Lung (tissue), 12 donors: Measurements from ENCODE around the gene OTOA. TPM values are rescaled to one million over a fixed set of nuclear protein-coding genes. Genes with fewer than 3 reads are reported as not detected.
"Not testable (repeated sequence)": the region's sequence is repeated elsewhere in the genome, so short reads cannot be mapped to it uniquely, and the experiment has no call there.

Experiments used
- ATAC-seq: fragments of 200-7000 bp; cut with Tn5 transposase; one replicate; pipeline ENCODE4 v1.9.1; 2020; ENCODE audit warnings: moderate number of reproducible peaks; ENCODE audit not compliant: insufficient read depth, low FRiP score
- DNase-seq, 3 donors: peaks; one replicate each; pipeline ENCODE4 v3.0.0-alpha.2; 2013 to 2017
- H3K27ac ChIP-seq, 2 donors: one replicate each; pipeline ENCODE4 v1.5.1; 2013; ENCODE audit warnings: mild to moderate bottlenecking in 2 of 2, moderate library complexity in 2 of 2, control low read depth in 1 of 2, inconsistent platforms in 1 of 2, low read depth in 1 of 2, low read length in 1 of 2
- H3K27me3 ChIP-seq, 3 donors: one replicate each; pipeline ENCODE4 v1.5.1; 2013; ENCODE audit warnings: low read length in 2 of 3; ENCODE audit not compliant: control insufficient read depth in 3 of 3, insufficient read depth in 3 of 3
- H3K36me3 ChIP-seq, 4 donors: one replicate each; pipeline ENCODE4 v1.5.1; 2013; ENCODE audit warnings: low read length in 4 of 4, mild to moderate bottlenecking in 1 of 4, moderate library complexity in 1 of 4; ENCODE audit not compliant: control insufficient read depth in 4 of 4, insufficient read depth in 4 of 4
- H3K4me1 ChIP-seq, 5 donors: one replicate each; pipeline ENCODE4 v1.5.1; 2013; ENCODE audit warnings: low read length in 5 of 5, mild to moderate bottlenecking in 2 of 5, moderate library complexity in 1 of 5; ENCODE audit not compliant: control insufficient read depth in 5 of 5, insufficient read depth in 5 of 5
- H3K4me3 ChIP-seq: one replicate; pipeline ENCODE4 v1.5.1; 2013; ENCODE audit warnings: mild to moderate bottlenecking, control low read depth, moderate library complexity
- H3K9ac ChIP-seq, 2 donors: one replicate each; pipeline ENCODE4 v1.5.1; 2013; ENCODE audit warnings: low read length in 2 of 2, control low read depth in 1 of 2; ENCODE audit not compliant: insufficient read depth in 1 of 2
- H3K9me3 ChIP-seq, 4 donors: one replicate each; pipeline ENCODE4 v1.5.1; 2013; ENCODE audit warnings: low read length in 3 of 4, mild to moderate bottlenecking in 1 of 4, moderate library complexity in 1 of 4; ENCODE audit not compliant: control insufficient read depth in 4 of 4, insufficient read depth in 3 of 4
- CTCF ChIP-seq: IDR thresholded peaks from 2 replicates; pipeline ENCODE4 v1.5.1; 2012; ENCODE audit warnings: mild to moderate bottlenecking; ENCODE audit errors: control extremely low read depth, extremely low read depth
- WGBS, 2 donors: extraction: QIAGEN DNeasy Blood & Tissue Kit; methylation state at CpG; one replicate each; pipeline ENCODE4 v1.1.7; 2013; 5-methylcytosine and 5-hydroxymethylcytosine counted together
- polyA plus RNA-seq, 2 donors: library from polyadenylated mRNA; stranded (reverse); fragments of 200-250 nt; gene quantifications; one replicate each; pipeline ENCODE4 v1.2.1, GENCODE V29; 2013
- total RNA-seq, 2 donors: library from RNA; depleted of rRNA in 1 of 2; stranded (reverse); fragments of >200 nt in 1 of 2; gene quantifications; one replicate each; pipeline ENCODE4 v1.2.1, GENCODE V29; 2014 to 2021
- donor health status: control.
- donor health status: control.
- donor health status: Bipolar disorder and iron deficiency.
- donor health status: healthy.
- donor health status: DM: yes; HTN: yes; CAD: no.

OTOA gene
- total and polyA plus RNA-seq, 4 donors = 0.18 to 1.3 (median 0.59) TPM

DNA sequence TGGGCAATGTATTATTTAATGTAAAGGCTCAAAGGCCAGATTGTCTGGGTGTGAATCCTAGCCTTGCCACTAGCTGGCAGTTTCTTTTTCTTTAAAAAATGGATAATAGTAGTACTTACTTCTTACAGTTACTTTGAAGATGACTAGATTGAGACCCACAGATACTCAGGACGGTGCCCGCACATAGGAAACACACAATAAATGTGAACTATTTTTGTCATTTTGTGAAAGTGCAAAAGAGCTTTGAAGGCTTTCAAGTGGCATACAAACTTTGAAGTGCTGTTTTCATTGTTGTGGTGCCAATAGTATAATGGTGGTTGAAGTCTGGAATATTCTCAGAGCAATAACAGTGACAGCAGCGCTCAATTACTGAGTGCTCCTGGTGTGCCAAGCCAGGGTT, 63.6 kb downstream of the OTOA start:
- ATAC-seq (no peak), DNase-seq (no peak)
- 88 to 91% methylated on average over 3 of the region's 3 CpGs for WGBS, 2 donors
- no peaks in the 10 kb centered on the region for H3K36me3 ChIP-seq
- H3K27ac ChIP-seq = no peak overlapping the region
- no peak for TF ChIP-seq CTCF
- no peak overlapping the region for H3K4me3 ChIP-seq
- H3K9me3 ChIP-seq = peaks cover 0 to 2% (median 0%) of the 10 kb centered on the region in 4 donors
- H3K27me3 ChIP-seq = peaks cover 0 to 2% (median 0%) of the 10 kb centered on the region in 3 donors
- no peaks in the 10 kb centered on the region for H3K4me1 ChIP-seq
- H3K9ac ChIP-seq = no peak overlapping the region

GRCh38 chr16:21731233-21731632, 67.5 kb downstream of the OTOA start:
- H3K4me1 ChIP-seq, H3K36me3 ChIP-seq, H3K4me3 ChIP-seq, ATAC-seq, DNase-seq, H3K27ac ChIP-seq, H3K27me3 ChIP-seq, H3K9me3 ChIP-seq, H3K9ac ChIP-seq: not testable (repeated sequence)
- WGBS, 2 donors = 75 to 86% methylated on average over 4 of the region's 4 CpGs

GRCh38 chr16:21740637-21741036, 76.9 kb downstream of the OTOA start:
- H3K9ac ChIP-seq, ATAC-seq, H3K36me3 ChIP-seq, H3K27ac ChIP-seq, DNase-seq, H3K27me3 ChIP-seq, H3K9me3 ChIP-seq, H3K4me1 ChIP-seq, H3K4me3 ChIP-seq: not testable (repeated sequence)
- no CpG with 5 or more reads among the region's 7 CpGs for WGBS, 2 donors

DNA sequence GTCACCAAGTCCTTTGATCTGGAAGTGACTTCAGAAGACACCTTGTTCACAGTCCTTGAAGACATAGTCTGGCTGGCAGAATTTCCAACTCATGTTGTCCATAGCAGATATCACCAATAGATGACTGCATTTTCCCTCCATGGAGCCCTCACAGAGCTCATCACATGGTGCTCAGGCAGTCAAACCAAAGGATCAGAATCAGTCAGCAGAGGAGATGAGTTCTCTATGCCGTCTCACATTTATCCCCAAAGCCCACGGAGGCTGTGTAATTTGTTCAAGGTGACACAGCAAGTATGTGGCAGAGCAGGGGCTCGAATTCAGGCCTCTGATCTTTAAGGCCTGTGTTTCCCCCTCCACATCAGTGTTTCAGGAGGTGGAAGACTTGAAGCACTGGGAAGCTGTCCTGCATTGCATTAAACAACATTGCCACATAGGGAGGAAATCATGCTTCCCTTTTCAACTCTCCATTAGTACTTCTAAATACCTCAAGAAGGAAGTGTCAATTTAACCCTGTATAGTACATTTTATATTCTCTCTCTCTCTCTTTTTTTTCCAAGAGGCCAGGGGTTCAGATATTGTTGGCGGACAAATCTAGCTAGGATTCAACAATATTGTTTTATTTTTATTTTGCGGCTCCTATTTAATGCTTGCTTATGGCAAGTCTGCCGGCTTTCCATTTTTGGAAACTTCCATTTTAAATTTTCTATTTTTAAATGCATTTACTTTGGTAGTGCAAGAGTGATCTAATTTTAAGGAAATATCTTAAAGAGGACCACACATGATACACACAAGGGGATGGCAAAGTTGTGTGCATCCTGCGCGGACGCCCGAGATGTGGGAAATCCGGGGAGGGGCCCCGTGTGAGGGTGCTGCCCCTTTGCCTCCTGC, 92.7 kb downstream of the OTOA start:
- H3K4me1 ChIP-seq, H3K36me3 ChIP-seq, H3K27ac ChIP-seq, ATAC-seq, H3K9ac ChIP-seq, H3K27me3 ChIP-seq, H3K9me3 ChIP-seq, DNase-seq, H3K4me3 ChIP-seq: not testable (repeated sequence)
- WGBS, 2 donors = 19 to 41% methylated on average over 5 of the region's 12 CpGs

- not testable (repeated sequence) for H3K4me3 ChIP-seq, DNase-seq, H3K36me3 ChIP-seq, H3K27me3 ChIP-seq, H3K27ac ChIP-seq, H3K9me3 ChIP-seq, H3K9ac ChIP-seq, H3K4me1 ChIP-seq
- peak; percentile 97 for ATAC-seq
- 51 to 71% methylated on average over 3 of the region's 31 CpGs for WGBS, 2 donors
Measured at GRCh38 chr16:21757080-21757671, 93.4 kb downstream of the OTOA start.

GRCh38 chr16:21768280-21768679, 104.5 kb downstream of the OTOA start:
- not testable (repeated sequence) for DNase-seq, H3K4me3 ChIP-seq, H3K36me3 ChIP-seq, H3K9me3 ChIP-seq, H3K4me1 ChIP-seq, H3K27me3 ChIP-seq, H3K9ac ChIP-seq, H3K27ac ChIP-seq, ATAC-seq
- 88 to 91% methylated on average over 1 of the region's 2 CpGs for WGBS, 2 donors

DNA sequence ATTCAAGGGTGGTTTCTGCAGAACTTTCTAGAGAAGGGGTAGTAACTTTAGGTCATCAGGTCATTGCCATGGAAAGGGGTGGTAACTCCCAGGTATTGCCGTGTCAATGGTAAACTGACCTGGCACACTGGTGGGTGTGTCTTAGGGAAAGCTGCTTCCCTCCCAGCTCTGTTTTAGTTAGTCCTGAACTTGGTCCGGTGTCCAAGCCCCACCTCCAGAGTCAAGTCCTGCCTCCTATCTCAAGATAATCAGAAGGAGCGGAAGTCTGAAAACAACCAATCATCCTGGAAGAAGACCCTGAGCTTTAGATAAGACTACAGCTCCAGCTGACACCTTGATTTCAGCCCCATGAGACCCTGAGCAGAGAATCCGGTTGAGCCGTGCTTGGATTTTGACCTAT, 105.0 kb downstream of the OTOA start:
- ATAC-seq, H3K27me3 ChIP-seq, H3K9me3 ChIP-seq, H3K4me3 ChIP-seq, DNase-seq, H3K9ac ChIP-seq, H3K36me3 ChIP-seq, H3K4me1 ChIP-seq, H3K27ac ChIP-seq: not testable (repeated sequence)
- no CpG with 5 or more reads among the region's 5 CpGs for WGBS, 2 donors
